GM12873 (cell line): ENCODE results near the gene RPRD1B.

Source experiments
- TF ChIP-seq, protein P1 (sequence below): IDR thresholded peaks from 2 replicates; pipeline ENCODE4 v1.5.1; 2012; ENCODE audit warnings: low read depth, mild to moderate bottlenecking, moderate library complexity, low read length, control low read depth; ENCODE audit not compliant: insufficient read depth; ENCODE audit errors: missing control alignments

Gene RPRD1B

GRCh38 chr20:38018385-38018784 is 15.2 kb upstream of the RPRD1B start:
- TF ChIP-seq, protein P1, sequence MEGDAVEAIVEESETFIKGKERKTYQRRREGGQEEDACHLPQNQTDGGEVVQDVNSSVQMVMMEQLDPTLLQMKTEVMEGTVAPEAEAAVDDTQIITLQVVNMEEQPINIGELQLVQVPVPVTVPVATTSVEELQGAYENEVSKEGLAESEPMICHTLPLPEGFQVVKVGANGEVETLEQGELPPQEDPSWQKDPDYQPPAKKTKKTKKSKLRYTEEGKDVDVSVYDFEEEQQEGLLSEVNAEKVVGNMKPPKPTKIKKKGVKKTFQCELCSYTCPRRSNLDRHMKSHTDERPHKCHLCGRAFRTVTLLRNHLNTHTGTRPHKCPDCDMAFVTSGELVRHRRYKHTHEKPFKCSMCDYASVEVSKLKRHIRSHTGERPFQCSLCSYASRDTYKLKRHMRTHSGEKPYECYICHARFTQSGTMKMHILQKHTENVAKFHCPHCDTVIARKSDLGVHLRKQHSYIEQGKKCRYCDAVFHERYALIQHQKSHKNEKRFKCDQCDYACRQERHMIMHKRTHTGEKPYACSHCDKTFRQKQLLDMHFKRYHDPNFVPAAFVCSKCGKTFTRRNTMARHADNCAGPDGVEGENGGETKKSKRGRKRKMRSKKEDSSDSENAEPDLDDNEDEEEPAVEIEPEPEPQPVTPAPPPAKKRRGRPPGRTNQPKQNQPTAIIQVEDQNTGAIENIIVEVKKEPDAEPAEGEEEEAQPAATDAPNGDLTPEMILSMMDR = no peak

DNA sequence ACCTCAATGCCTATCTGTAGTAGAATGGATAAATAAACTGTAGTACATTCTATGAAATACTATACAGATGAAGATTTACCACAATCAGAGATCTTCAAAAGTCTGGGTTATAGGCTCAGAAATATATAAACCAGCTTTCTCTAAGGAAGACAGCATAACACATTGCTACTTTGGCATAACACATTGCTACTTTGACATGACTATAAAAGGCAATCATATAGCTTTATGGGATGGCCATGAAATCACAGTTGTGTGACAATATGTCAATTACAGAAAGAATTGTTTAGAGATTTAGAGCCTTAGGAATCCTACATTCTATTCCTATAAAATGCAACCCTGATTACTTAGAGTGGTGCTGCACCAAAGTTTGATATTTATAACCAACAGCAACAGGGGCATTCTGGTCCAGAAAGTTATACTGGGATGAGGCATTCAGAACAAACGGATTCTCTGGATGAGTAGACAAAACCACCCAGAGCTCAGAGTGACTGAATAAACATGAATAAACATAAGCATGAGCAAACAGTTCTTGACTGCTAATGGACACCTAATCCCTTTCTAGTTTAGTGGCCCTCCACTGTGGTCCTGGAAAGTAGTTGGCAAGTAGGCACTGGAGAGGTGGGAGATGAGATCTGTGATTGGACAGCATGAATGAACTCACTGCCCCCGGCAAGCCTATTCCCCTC is 12.3 kb upstream of the RPRD1B start:
- TF ChIP-seq, protein P1 = no peak

GRCh38 chr20:38023181-38024001 is 10.2 kb upstream of the RPRD1B start:
- TF ChIP-seq, protein P1 = no peak

- TF ChIP-seq, protein P1 = no peak
Measured at GRCh38 chr20:38024496-38024895, 9.1 kb upstream of the RPRD1B start.

DNA sequence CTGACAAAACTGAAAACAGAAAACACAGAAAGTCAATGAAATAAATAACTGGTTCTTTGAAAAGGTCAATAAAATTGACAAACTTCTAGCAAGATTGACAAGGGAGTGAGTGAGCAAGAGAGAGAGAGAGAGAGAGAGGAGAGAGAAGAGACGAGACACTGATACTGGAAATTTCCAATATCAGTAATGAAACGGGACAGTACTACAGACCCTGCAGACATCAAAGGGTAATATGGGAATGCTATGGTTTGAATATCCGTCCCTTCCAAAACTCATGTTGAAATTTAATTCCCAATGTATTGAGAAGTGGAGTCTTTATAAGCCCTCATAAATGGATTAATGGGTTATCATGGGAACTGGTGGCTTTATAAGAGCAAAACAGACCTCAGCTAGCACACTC is 4.1 kb upstream of the RPRD1B start:
- TF ChIP-seq, protein P1 = no peak

DNA sequence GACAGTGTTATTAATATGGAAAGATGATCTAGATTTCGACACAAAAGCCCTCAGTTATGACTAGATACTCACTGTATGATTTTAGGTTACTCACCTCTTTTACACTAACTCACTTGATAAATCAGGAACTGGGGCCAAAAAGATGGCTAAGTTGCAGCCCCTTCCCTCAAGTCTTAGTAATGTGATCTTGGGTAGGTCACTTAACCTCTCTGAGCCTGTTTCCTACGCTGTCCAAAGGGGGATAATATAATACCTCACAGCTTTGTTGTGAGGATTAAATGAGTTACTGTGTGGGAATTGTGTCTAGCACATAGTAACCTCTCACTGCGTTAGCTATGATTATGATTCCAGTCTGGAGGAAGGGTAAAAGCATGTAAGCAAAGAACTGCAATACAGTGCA is 1.6 kb upstream of the RPRD1B start:
- TF ChIP-seq, protein P1 = no peak

- TF ChIP-seq, protein P1 = no peak
Measured at GRCh38 chr20:38032585-38033329, 789 bp upstream of the RPRD1B start.
